WTC11 (cell line): ENCODE measurements around the gene NEK5. TPM values are rescaled to one million over a fixed set of nuclear protein-coding genes. Genes with fewer than 3 reads are reported as not detected.
A peak's percentile ranks its signal among the peaks of the same experiment; 100 is the strongest.

Experiments used
- ATAC-seq: fragments of 200-7000 bp; cut with Tn5 transposase; 2 replicates; pipeline ENCODE4 v1.10.0; 2021; ENCODE audit warnings: mild to moderate bottlenecking, moderate library complexity
- CTCF ChIA-PET: fragments of 300-600 bp; sonication (Branson Sonifier 250); formaldehyde crosslinking; loops from one replicate; lab custom pipeline; 2021; ENCODE audit warnings: antibody characterized with exemption; lab: Charles Lee
- POLR2A ChIA-PET: fragments of 350-600 bp; sonication (Branson Sonifier 250); formaldehyde crosslinking; loops from one replicate; lab custom pipeline; 2021; ENCODE audit warnings: antibody characterized with exemption; lab: Charles Lee
- DNase-seq: peaks from one replicate; pipeline ENCODE4 v3.0.0; 2021; ENCODE audit warnings: low spot score
- H3K27ac Mint-ChIP-seq: 2 replicates; pipeline ENCODE4 v1.8.0; 2021; ENCODE audit warnings: mixed read lengths
- H3K27me3 Mint-ChIP-seq: 2 replicates; pipeline ENCODE4 v1.8.0; 2021; ENCODE audit warnings: low read depth, mild to moderate bottlenecking, moderate library complexity, mixed read lengths
- H3K36me3 Mint-ChIP-seq: 2 replicates; pipeline ENCODE4 v1.8.0; 2021; ENCODE audit warnings: mixed read lengths
- H3K4me1 Mint-ChIP-seq: 2 replicates; pipeline ENCODE4 v1.8.0; 2022; ENCODE audit warnings: mixed read lengths
- H3K4me3 Mint-ChIP-seq: 2 replicates; pipeline ENCODE4 v1.8.0; 2021; ENCODE audit warnings: mild to moderate bottlenecking, moderate library complexity, mixed read lengths
- H3K9me3 Mint-ChIP-seq: 2 replicates; pipeline ENCODE4 v1.8.0; 2021; ENCODE audit warnings: mixed read lengths
- AR ChIP-seq: fragments of 250-450 bp; sonication (Bioruptor Pico); IDR thresholded peaks from 2 replicates; pipeline ENCODE4 v1.9.0; 2021; ENCODE audit warnings: mild to moderate bottlenecking
- ARID4B ChIP-seq: sonication (generic); formaldehyde crosslinking; IDR thresholded peaks from 2 replicates; pipeline ENCODE4 v1.8.0; 2023; ENCODE audit warnings: missing genetic modification reagents, mild to moderate bottlenecking, borderline replicate concordance
- CBFB ChIP-seq: sonication (generic); formaldehyde crosslinking; IDR thresholded peaks from 2 replicates; pipeline ENCODE4 v1.8.1; 2022; ENCODE audit warnings: mild to moderate bottlenecking, low read depth, missing genetic modification reagents
- CREB1 ChIP-seq: sonication (generic); formaldehyde crosslinking; IDR thresholded peaks from 2 replicates; pipeline ENCODE4 v1.8.0; 2023; ENCODE audit warnings: mild to moderate bottlenecking, missing genetic modification reagents
- IRF1 ChIP-seq: sonication (generic); formaldehyde crosslinking; IDR thresholded peaks from 2 replicates; pipeline ENCODE4 v1.8.0; 2023; ENCODE audit warnings: missing genetic modification reagents
- KAT7 ChIP-seq: sonication (generic); formaldehyde crosslinking; IDR thresholded peaks from 2 replicates; pipeline ENCODE4 v1.8.1; 2023; ENCODE audit warnings: missing genetic modification reagents, mild to moderate bottlenecking, borderline replicate concordance
- MYBL2 ChIP-seq: sonication (generic); formaldehyde crosslinking; IDR thresholded peaks from 2 replicates; pipeline ENCODE4 v1.8.1; 2023; ENCODE audit warnings: mild to moderate bottlenecking, moderate library complexity, missing genetic modification reagents
- NFYB ChIP-seq: sonication (generic); formaldehyde crosslinking; conservative IDR thresholded peaks from 2 replicates; pipeline ENCODE4 v1.8.0; 2022; ENCODE audit warnings: low read depth, missing genetic modification reagents
- NR2C2 ChIP-seq: sonication (generic); formaldehyde crosslinking; IDR thresholded peaks from 2 replicates; pipeline ENCODE4 v1.8.0; 2022; ENCODE audit warnings: mild to moderate bottlenecking, missing genetic modification reagents
- RELA ChIP-seq: sonication (generic); formaldehyde crosslinking; IDR thresholded peaks from 2 replicates; pipeline ENCODE4 v1.8.1; 2022; ENCODE audit warnings: missing genetic modification reagents, mild to moderate bottlenecking, borderline replicate concordance
- SMAD3 ChIP-seq: sonication (generic); formaldehyde crosslinking; IDR thresholded peaks from 2 replicates; pipeline ENCODE4 v1.8.0; 2022; ENCODE audit warnings: missing genetic modification reagents, mild to moderate bottlenecking, borderline replicate concordance
- TCF7 ChIP-seq: sonication (generic); formaldehyde crosslinking; IDR thresholded peaks from 2 replicates; pipeline ENCODE4 v1.8.0; 2022; ENCODE audit warnings: mild to moderate bottlenecking, low read depth, missing genetic modification reagents, moderate library complexity
- TEAD1 ChIP-seq: sonication (generic); formaldehyde crosslinking; IDR thresholded peaks from 2 replicates; pipeline ENCODE4 v1.8.0; 2022; ENCODE audit warnings: mild to moderate bottlenecking, missing genetic modification reagents
- TP53 ChIP-seq: sonication (generic); formaldehyde crosslinking; IDR thresholded peaks from 2 replicates; pipeline ENCODE4 v1.8.1; 2023; ENCODE audit warnings: mild to moderate bottlenecking, missing genetic modification reagents
- USF1 ChIP-seq: sonication (generic); formaldehyde crosslinking; IDR thresholded peaks from 2 replicates; pipeline ENCODE4 v1.8.0; 2022; ENCODE audit warnings: mild to moderate bottlenecking, missing genetic modification reagents
- ZBTB21 ChIP-seq: sonication (generic); formaldehyde crosslinking; IDR thresholded peaks from 2 replicates; pipeline ENCODE4 v1.8.1; 2023; ENCODE audit warnings: mild to moderate bottlenecking, missing genetic modification reagents, borderline replicate concordance
- ZNF138 ChIP-seq: sonication (generic); formaldehyde crosslinking; conservative IDR thresholded peaks from 2 replicates; pipeline ENCODE4 v1.8.1; 2022; ENCODE audit warnings: mild to moderate bottlenecking, moderate library complexity, missing genetic modification reagents
- ZNF263 ChIP-seq: sonication (generic); formaldehyde crosslinking; IDR thresholded peaks from 2 replicates; pipeline ENCODE4 v1.8.1; 2022; ENCODE audit warnings: low read depth, mild to moderate bottlenecking, moderate library complexity, missing genetic modification reagents
- ZNF416 ChIP-seq: fragments of 250-450 bp; sonication (Bioruptor Pico); IDR thresholded peaks from 2 replicates; pipeline ENCODE4 v1.9.0; 2021; ENCODE audit warnings: mild to moderate bottlenecking, inconsistent platforms
- ZNF423 ChIP-seq: fragments of 250-450 bp; sonication (Bioruptor Pico); IDR thresholded peaks from 2 replicates; pipeline ENCODE4 v2.1.2; 2022; ENCODE audit warnings: mild to moderate bottlenecking, moderate library complexity
- total RNA-seq: library from RNA; stranded (reverse); gene quantifications from 3 replicates; pipeline ENCODE4 v1.2.3, GENCODE V29; 2021
- TF ChIP-seq, protein P1 (sequence below): fragments of 250-450 bp; sonication (Bioruptor Pico); IDR thresholded peaks from 2 replicates; pipeline ENCODE4 v2.1.2; 2022; ENCODE audit warnings: mild to moderate bottlenecking, moderate library complexity
- TF ChIP-seq, protein P2 (sequence below): fragments of 250-450 bp; sonication (Bioruptor Pico); IDR thresholded peaks from 2 replicates; pipeline ENCODE4 v1.9.0; 2021; ENCODE audit warnings: mild to moderate bottlenecking
- TF ChIP-seq, protein P3 (sequence below): sonication (generic); formaldehyde crosslinking; IDR thresholded peaks from 2 replicates; pipeline ENCODE4 v1.8.0; 2022; ENCODE audit warnings: mild to moderate bottlenecking, missing genetic modification reagents

The NEK5 gene
- total RNA-seq, 1 experiment from 2014 or later, result 0.55 TPM

DNA sequence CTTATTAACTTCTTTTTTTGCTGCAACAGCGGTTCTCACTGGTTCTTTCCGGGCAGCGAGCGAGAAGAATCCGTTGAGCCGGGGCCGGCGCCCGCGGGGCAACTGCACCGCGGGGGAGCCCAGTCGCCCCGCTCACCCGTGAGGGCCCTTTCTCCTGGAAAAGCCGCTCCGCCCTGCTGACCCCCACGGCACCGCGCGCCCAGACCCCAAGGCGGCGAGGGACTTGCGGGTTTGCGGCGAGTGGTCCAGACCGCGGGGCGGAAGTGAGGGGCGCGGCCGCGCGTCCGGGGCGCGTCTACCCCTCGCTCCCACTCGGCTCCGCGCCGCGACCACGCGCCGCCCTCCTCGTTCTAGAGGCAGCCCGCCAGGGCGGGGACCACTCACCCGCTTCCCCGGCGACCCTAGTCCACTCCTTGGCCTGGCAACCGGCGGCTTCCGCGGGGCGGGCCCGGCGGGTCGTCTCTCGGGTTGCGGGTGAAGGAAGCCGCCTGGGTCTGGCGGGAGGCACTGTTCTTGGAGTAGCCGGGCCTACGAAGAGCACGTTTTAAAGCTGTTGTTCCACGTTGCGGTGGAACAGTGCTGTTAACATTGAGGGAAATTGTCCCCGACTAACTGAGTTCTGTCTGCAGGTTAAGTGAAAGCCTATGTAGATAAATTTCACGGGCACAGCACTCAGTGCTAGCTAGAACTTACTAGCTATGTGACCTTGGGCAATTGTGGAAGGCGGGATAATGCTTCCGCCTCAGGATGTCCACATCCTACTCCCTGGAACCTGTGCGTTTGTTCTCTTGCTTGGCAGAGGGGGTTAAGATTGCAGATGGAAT, 30.5 kb upstream of the NEK5 start, which contains the start of gene NEK3 (continued):
- TF ChIP-seq KAT7 (CRISPR knock-in tag) (no peak; the same call in 1 of the 2 replicates), TP53 (CRISPR knock-in tag) (peak; percentile 98), TCF7 (CRISPR knock-in tag) (peak; percentile 95), CBFB (CRISPR knock-in tag) (no peak), ZNF138 (CRISPR knock-in tag) (peak; percentile 97), AR (CRISPR knock-in tag) (no peak), ZBTB21 (CRISPR knock-in tag) (peak; percentile 92), ZNF416 (no peak), USF1 (CRISPR knock-in tag) (peak; percentile 85), RELA (CRISPR knock-in tag) (peak; percentile 95), SMAD3 (CRISPR knock-in tag) (peak; percentile 97), ARID4B (CRISPR knock-in tag) (peak; percentile 95)
- TF ChIP-seq, protein P1, sequence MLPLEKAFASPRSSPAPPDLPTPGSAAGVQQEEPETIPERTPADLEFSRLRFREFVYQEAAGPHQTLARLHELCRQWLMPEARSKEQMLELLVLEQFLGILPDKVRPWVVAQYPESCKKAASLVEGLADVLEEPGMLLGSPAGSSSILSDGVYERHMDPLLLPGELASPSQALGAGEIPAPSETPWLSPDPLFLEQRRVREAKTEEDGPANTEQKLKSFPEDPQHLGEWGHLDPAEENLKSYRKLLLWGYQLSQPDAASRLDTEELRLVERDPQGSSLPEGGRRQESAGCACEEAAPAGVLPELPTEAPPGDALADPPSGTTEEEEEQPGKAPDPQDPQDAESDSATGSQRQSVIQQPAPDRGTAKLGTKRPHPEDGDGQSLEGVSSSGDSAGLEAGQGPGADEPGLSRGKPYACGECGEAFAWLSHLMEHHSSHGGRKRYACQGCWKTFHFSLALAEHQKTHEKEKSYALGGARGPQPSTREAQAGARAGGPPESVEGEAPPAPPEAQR (CRISPR knock-in tag), result no peak

- no peak overlapping the region for H3K27ac Mint-ChIP-seq
- peak overlapping the region; percentile 80 for H3K4me3 Mint-ChIP-seq
- peaks cover 4% of the 10 kb centered on the region for H3K36me3 Mint-ChIP-seq
- no peak for ATAC-seq
- H3K27me3 Mint-ChIP-seq, result peaks cover 14% of the 10 kb centered on the region
- peaks cover 44% of the 10 kb centered on the region for H3K4me1 Mint-ChIP-seq
- ChIA-PET POLR2A (no interaction called here), CTCF (interaction anchor here (1.7 kb wide), 1 partner anchor 36 kb away, joined by 4 read pairs; no protein-coding TSS in a partner anchor)
- DNase-seq, result no peak
- H3K9me3 Mint-ChIP-seq, result peaks cover 4% of the 10 kb centered on the region
- no peak for TF ChIP-seq ZNF138 (CRISPR knock-in tag)
- TF ChIP-seq ZNF423 (CRISPR knock-in tag), result no peak
- no peak for TF ChIP-seq TEAD1 (CRISPR knock-in tag)
- TF ChIP-seq IRF1 (CRISPR knock-in tag), result no peak
- TF ChIP-seq ZNF263 (CRISPR knock-in tag), result no peak
- TF ChIP-seq, protein P2, sequence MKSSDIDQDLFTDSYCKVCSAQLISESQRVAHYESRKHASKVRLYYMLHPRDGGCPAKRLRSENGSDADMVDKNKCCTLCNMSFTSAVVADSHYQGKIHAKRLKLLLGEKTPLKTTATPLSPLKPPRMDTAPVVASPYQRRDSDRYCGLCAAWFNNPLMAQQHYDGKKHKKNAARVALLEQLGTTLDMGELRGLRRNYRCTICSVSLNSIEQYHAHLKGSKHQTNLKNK (CRISPR knock-in tag), result no peak
- TF ChIP-seq, protein P3, sequence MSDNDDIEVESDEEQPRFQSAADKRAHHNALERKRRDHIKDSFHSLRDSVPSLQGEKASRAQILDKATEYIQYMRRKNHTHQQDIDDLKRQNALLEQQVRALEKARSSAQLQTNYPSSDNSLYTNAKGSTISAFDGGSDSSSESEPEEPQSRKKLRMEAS (CRISPR knock-in tag), result no peak
- no peak for TF ChIP-seq NFYB (CRISPR knock-in tag)
- TF ChIP-seq ZBTB21 (CRISPR knock-in tag), result no peak
- no peak for TF ChIP-seq MYBL2
- no peak for TF ChIP-seq NR2C2 (CRISPR knock-in tag)
- no peak for TF ChIP-seq CREB1 (CRISPR knock-in tag)
Observed at GRCh38 chr13:52158629-52159158, 29.8 kb upstream of the NEK5 start.
